K562 treated with DMSO at 1 percent for 12 hours (cell line): ENCODE measurements around the gene TNRC6C. TPM values are rescaled to one million over a fixed set of nuclear protein-coding genes. Genes with fewer than 3 reads are reported as not detected.

Experiments
- total RNA-seq: library from RNA; unstranded; fragments of 300-600 nt; gene quantifications from 2 replicates; pipeline ENCODE4 v1.2.3, GENCODE V29; 2022; ENCODE audit not compliant: insufficient read depth

Gene TNRC6C, protein sequence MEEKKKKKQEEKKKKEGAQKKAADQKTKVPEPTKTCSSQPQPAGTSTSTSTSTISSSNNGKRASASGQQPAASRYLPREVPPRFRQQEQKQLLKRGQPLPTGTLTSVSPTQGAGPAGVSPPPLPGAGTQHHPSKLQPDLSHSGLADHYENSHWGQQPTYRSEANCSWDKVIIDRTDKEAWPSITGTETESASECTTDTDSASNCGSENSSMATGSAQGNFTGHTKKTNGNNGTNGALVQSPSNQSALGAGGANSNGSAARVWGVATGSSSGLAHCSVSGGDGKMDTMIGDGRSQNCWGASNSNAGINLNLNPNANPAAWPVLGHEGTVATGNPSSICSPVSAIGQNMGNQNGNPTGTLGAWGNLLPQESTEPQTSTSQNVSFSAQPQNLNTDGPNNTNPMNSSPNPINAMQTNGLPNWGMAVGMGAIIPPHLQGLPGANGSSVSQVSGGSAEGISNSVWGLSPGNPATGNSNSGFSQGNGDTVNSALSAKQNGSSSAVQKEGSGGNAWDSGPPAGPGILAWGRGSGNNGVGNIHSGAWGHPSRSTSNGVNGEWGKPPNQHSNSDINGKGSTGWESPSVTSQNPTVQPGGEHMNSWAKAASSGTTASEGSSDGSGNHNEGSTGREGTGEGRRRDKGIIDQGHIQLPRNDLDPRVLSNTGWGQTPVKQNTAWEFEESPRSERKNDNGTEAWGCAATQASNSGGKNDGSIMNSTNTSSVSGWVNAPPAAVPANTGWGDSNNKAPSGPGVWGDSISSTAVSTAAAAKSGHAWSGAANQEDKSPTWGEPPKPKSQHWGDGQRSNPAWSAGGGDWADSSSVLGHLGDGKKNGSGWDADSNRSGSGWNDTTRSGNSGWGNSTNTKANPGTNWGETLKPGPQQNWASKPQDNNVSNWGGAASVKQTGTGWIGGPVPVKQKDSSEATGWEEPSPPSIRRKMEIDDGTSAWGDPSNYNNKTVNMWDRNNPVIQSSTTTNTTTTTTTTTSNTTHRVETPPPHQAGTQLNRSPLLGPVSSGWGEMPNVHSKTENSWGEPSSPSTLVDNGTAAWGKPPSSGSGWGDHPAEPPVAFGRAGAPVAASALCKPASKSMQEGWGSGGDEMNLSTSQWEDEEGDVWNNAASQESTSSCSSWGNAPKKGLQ (N-terminal part only)
- 0.86 and 5.4 TPM in 2 replicates for total RNA-seq

GRCh38 chr17:77957857-77958715 is at the start of gene TNRC6C:
TNRC6C (plus strand) TSS chr17:77958703; CDS start chr17:78004207, 45,504 bp downstream.

GRCh38 chr17:78128551-78129350 is 170.2 kb downstream of the TNRC6C start, which contains the start of gene TMC6:
TMC6 (minus strand) TSS chr17:78128755; CDS start chr17:78126832, 1,923 bp downstream.

GRCh38 chr17:78130437-78131101 is 172.1 kb downstream of the TNRC6C start, which contains the start of gene TMC8:
TMC8 (plus strand) TSS chr17:78130771; CDS start chr17:78131589, 818 bp downstream.

Other genes starting within 250 kb of the TNRC6C start
- gene TMC6, start 170.1 kb downstream of the TNRC6C start, total RNA-seq: 94.9 and 116 TPM in 2 replicates
- gene TMC8, start 172.1 kb downstream of the TNRC6C start, total RNA-seq: 2.2 TPM in 2 replicates
- gene C17orf99, start 187.7 kb downstream of the TNRC6C start, total RNA-seq: 2.4 and 8.7 TPM in 2 replicates
- gene SYNGR2, start 209.9 kb downstream of the TNRC6C start, total RNA-seq: 105 and 131 TPM in 2 replicates
- 374 and 433 TPM in 2 replicates for gene TK1, start 228.3 kb downstream of the TNRC6C start, total RNA-seq
- gene AFMID, start 228.7 kb downstream of the TNRC6C start, total RNA-seq: 45.8 and 55.7 TPM in 2 replicates